Mononuclear cell (primary cell): ENCODE results near the gene TASP1. TPM values are rescaled to one million over a fixed set of nuclear protein-coding genes. Genes with fewer than 3 reads are reported as not detected.
A peak's percentile ranks its signal among the peaks of the same experiment; 100 is the strongest.

Source experiments
- H3K27me3 ChIP-seq: 2 replicates; pipeline ENCODE4 v1.6.0; 2011; ENCODE audit warnings: low read length, control low read depth; ENCODE audit not compliant: insufficient read depth
- H3K4me1 ChIP-seq: 2 replicates; pipeline ENCODE4 v1.5.1; 2011; ENCODE audit warnings: mild to moderate bottlenecking, low read length, control low read depth; ENCODE audit not compliant: insufficient read depth
- H3K4me3 ChIP-seq: 2 replicates; pipeline ENCODE4 v1.5.1; 2011; ENCODE audit warnings: mild to moderate bottlenecking, low read length, moderate library complexity
- H3K9me3 ChIP-seq: 2 replicates; pipeline ENCODE4 v1.5.1; 2011; ENCODE audit warnings: low read depth, mild to moderate bottlenecking, control low read depth, low read length
- total RNA-seq: library from RNA; depleted of rRNA; stranded (reverse); fragments of >200 nt; gene quantifications from one replicate; pipeline ENCODE4 v1.2.3, GENCODE V29; 2012

The TASP1 gene
- 8.6 TPM for total RNA-seq

GRCh38 chr20:13638496-13639149, at the start of gene TASP1:
Gene TASP1 (minus strand): TSS chr20:13638932. CDS start chr20:13630078, 8,854 bp downstream.
- peaks cover 9% of the 10 kb centered on the region for H3K4me1 ChIP-seq
- peak within 1 kb of the TSS; percentile 76 for H3K4me3 ChIP-seq
- no peaks in the 10 kb centered on the region for H3K9me3 ChIP-seq
- peaks cover 3% of the 10 kb centered on the region for H3K27me3 ChIP-seq

DNA sequence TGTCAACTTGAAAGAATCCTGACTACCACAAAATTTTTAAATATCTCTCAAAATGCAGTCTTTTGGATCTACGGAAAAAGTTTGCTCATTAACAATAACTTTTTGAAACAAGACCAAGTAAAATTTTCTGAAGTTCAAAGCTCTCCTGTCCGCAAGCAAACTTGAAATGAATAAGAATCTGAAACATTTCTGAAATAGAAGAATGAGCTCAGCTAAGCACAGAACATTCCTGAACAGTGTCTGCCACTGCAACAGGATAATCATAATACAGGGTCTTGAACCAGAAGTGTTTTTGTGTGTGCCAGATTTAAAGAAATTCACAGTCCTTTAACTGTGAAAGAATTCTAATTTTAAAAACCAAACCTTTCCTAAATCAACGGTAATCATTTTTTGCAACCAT, 49.1 kb upstream of the TASP1 start:
- Histone ChIP-seq H3K27me3 (no peaks in the 10 kb centered on the region), H3K4me1 (peaks cover 7% of the 10 kb centered on the region), H3K4me3 (no peak overlapping the region), H3K9me3 (no peaks in the 10 kb centered on the region)

GRCh38 chr20:13685623-13686022, 46.9 kb upstream of the TASP1 start:
- Histone ChIP-seq H3K4me3 (no peak overlapping the region), H3K27me3 (no peaks in the 10 kb centered on the region), H3K4me1 (peaks cover 7% of the 10 kb centered on the region), H3K9me3 (no peaks in the 10 kb centered on the region)

DNA sequence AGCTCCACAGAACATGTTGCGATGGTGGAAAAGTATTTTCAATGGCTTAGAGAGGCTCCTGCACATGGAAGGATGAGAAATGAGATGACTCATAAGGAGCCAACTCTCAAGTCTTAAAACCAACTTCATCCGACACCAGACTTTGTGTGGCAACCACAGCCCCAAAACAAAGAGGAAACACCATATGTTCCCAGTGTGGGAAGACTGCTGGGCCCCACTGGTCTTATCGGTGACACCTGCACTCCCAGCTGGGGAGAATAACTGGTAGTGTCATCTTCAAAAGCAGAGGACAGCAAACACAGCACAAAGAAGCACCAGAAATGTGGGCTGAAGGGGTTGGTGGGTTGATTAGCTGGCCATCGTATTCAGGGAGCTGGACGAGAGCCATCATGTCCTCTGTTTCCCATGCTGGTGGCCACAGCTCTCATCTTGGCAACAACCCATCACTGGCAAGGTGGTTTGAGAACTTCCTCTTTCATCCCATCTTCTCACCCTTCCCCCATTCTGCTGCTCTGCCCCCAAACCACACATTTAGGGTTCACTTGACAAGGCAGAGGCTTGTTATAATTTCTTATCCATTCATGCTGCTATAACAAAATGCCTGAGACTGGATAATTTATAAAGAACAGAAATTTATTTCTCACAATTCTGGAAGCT, 46.0 kb upstream of the TASP1 start:
- Histone ChIP-seq H3K4me1 (peaks cover 7% of the 10 kb centered on the region), H3K27me3 (no peaks in the 10 kb centered on the region), H3K9me3 (no peaks in the 10 kb centered on the region), H3K4me3 (no peak overlapping the region)

GRCh38 chr20:13683833-13684232, 45.1 kb upstream of the TASP1 start:
- H3K4me1 ChIP-seq, result peaks cover 7% of the 10 kb centered on the region
- no peaks in the 10 kb centered on the region for H3K27me3 ChIP-seq
- no peaks in the 10 kb centered on the region for H3K9me3 ChIP-seq
- H3K4me3 ChIP-seq, result no peak overlapping the region

DNA sequence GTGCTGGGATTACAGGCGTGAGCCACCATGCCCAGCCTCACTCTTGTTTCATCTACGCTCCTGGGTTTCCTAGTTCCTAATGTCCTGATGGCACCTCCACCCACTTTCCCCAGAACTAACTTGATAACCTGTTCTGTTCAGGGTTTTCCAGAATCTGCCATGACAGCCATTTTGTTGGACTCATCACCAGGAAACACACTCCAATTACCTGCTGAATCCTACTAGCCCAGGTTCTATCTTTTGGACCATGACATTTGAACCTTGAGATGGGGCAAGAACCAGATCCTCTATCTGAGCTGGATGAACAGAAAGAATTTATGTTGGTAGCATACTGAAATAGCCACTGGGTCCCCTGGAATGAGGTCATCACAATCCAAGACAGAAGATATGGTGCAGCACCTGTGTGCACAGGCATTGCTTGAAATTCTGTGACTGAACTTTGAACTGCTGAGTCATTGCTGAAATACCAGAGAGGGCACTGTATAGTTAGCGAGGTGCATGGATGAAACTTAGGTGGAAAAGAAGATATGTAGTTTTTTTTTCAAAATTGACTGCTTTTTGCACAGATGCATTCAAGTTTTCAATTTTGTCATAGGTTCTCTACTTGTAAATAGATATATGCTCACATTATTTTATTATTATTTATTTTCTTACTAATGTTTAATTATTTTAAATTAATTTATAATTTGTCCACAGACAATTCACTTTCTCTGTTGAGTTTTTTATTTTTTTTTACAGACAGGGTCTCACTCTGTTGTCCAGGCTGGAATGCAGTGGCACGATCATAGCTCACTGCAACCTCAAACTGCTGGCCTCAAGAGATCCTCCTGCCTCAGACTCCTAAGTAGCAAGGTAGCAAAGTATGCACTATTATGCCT, 42.8 kb upstream of the TASP1 start:
- H3K9me3 ChIP-seq, result no peaks in the 10 kb centered on the region
- peaks cover 7% of the 10 kb centered on the region for H3K4me1 ChIP-seq
- no peaks in the 10 kb centered on the region for H3K27me3 ChIP-seq
- no peak overlapping the region for H3K4me3 ChIP-seq

DNA sequence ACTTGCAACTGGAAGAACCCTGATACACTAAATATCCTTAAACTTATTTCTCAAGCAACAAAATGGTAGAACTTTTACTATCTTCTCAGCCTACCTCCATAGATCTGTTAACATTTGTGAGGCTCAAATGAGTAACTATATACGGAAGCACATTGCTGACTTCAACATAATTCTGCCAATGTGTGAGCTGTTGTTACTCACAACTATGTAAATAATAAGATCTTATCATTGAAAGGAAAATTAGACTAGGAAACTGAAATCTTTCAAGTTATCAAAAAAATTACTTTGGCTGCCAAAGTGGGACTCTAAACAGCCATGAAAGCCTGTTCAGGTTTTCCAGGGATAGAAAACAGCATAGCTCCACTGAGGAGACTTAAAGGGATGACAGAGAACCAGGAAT, 40.2 kb upstream of the TASP1 start:
- Histone ChIP-seq H3K9me3 (no peaks in the 10 kb centered on the region), H3K4me3 (no peak overlapping the region)

DNA sequence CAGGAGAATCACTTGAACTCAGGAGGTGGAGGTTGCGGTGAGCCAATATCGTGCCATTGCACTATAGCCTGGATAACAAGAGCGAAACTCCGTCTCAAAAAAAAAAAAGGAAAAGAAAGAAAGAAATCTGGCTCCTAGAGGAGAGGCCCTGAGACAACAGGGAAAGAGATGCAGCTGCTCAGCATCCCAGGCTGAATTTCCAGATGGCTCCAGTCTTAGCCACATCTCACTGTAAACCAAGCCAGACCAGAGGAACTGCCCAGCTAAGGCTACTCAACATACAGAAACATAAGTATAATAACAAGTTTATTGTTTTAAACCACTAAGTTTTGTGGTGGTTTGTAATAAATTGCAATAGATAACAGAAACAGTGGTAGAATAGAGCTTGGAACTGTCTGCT, 38.5 kb upstream of the TASP1 start:
- no peaks in the 10 kb centered on the region for H3K27me3 ChIP-seq
- H3K9me3 ChIP-seq, result no peaks in the 10 kb centered on the region
- H3K4me1 ChIP-seq, result no peaks in the 10 kb centered on the region
- no peak overlapping the region for H3K4me3 ChIP-seq

More for the DNA sequence above, 40.2 kb upstream of the TASP1 start:
- Histone ChIP-seq H3K4me1 (no peaks in the 10 kb centered on the region), H3K27me3 (no peaks in the 10 kb centered on the region)

GRCh38 chr20:13676682-13677081, 38.0 kb upstream of the TASP1 start:
- no peaks in the 10 kb centered on the region for H3K4me1 ChIP-seq
- no peak overlapping the region for H3K4me3 ChIP-seq
- H3K27me3 ChIP-seq, result no peaks in the 10 kb centered on the region
- H3K9me3 ChIP-seq, result no peaks in the 10 kb centered on the region

- H3K9me3 ChIP-seq, result no peaks in the 10 kb centered on the region
- H3K27me3 ChIP-seq, result no peaks in the 10 kb centered on the region
- H3K4me1 ChIP-seq, result no peaks in the 10 kb centered on the region
- H3K4me3 ChIP-seq, result no peak overlapping the region
Observed at GRCh38 chr20:13672690-13673089, 34.0 kb upstream of the TASP1 start.

DNA sequence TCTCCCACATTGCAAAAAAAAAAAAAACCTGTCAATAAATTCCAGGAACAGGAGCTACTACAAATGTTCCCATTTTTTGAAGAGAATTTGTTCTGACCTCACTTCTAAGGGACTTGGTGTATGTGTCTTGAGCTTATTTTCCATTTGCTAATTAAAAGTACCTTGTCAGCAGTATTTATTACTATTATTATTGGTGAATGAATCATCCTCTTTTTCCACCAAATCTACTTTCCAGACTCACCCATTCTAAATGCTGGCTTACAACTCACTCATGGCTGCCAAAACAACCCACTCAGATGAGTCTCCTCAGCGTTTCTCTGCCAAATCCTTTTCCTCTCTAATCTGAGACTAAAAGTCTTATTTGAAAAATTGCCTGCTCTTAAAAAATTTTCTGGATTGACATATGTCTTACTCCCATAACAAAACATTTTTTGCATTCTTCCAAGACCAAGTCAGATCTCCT, 33.2 kb upstream of the TASP1 start:
- no peak overlapping the region for H3K4me3 ChIP-seq
- H3K4me1 ChIP-seq, result no peaks in the 10 kb centered on the region
- H3K27me3 ChIP-seq, result no peaks in the 10 kb centered on the region
- H3K9me3 ChIP-seq, result no peaks in the 10 kb centered on the region

- no peak overlapping the region for H3K4me3 ChIP-seq
- no peaks in the 10 kb centered on the region for H3K27me3 ChIP-seq
- H3K9me3 ChIP-seq, result no peaks in the 10 kb centered on the region
- H3K4me1 ChIP-seq, result no peaks in the 10 kb centered on the region
Observed at GRCh38 chr20:13671512-13671911, 32.8 kb upstream of the TASP1 start.

DNA sequence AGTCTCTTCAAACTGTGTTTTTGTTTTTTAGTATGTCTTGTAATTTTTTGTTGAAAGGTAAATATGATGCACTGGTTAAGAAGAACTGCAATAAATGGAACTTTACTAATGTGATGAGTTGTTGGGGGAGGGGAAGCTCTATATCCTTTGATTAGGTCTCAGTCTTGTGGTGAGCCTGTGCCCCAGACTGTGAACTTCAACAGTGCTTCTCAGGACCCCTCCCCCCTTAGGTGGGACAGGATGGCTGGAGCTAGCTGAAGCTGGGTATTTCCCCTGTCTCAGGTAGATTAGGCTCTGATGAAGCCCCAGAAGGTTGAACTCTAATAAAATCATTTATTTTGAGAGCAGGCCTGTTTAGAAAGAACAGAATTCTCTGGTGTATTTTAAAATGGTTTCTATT, 31.4 kb upstream of the TASP1 start:
- Histone ChIP-seq H3K9me3 (no peaks in the 10 kb centered on the region), H3K27me3 (no peaks in the 10 kb centered on the region), H3K4me1 (no peaks in the 10 kb centered on the region), H3K4me3 (no peak overlapping the region)

DNA sequence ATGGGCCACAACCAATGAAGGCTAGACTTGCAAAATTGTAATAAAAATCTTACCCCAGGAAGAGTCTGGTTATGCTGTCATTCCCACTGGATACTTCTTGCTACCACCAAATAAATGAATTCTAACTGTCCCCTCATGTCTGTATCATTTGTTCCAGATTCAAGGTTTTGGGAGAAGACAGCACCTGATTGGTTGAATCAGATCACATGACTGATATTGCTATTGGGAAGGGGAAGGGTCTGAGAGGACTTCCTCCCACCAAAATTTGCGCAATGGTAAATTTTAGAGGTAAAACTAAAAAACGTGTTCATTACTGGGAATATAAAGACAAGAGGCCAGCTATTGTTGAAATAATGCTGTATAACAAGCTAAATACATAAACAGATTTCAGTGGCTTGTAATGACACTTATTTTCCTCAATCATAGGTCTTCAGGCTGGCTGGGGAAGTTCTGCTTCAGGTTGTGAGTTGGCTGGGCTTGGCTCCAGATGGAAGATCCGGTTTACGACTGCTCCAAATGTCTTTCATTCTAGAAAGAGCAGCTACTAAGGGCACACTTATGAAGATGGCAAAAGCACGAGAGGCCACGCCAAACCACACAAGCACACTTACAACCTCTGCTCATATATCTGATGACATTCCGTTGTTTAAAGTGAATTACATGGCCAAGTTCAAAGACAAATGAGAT, 27.1 kb upstream of the TASP1 start:
- Histone ChIP-seq H3K4me3 (no peak overlapping the region), H3K4me1 (no peaks in the 10 kb centered on the region), H3K9me3 (no peaks in the 10 kb centered on the region), H3K27me3 (no peaks in the 10 kb centered on the region)
